ENCODE measurements around the gene SMG6. TPM values are rescaled to one million over a fixed set of nuclear protein-coding genes. Genes with fewer than 3 reads are reported as not detected.

The SMG6 gene
- total and polyA plus RNA-seq, 2 of the 8 experiments (the other 6 are each of a cell fraction or from before 2014, with no cell fraction given), result 18.5 to 25.2 TPM

GRCh38 chr17:2057175-2057759 is 246.3 kb downstream of the SMG6 start:
- Histone ChIP-seq H4K20me1 (replicated peaks in 1 of 2; ENCODE audit: control insufficient read depth in 1 of 2, insufficient read depth in 2 of 2, low read length in 2 of 2) (peaks cover 11 to 21% of the 10 kb centered on the region in 2 experiments), H2BK20ac (ENCODE audit: low read length) (no peak overlapping the region), H4K91ac (replicated peaks; ENCODE audit: insufficient read length, low read length) (no peak overlapping the region), H3K18ac (ENCODE audit: extremely low read depth, low read length) (no peak overlapping the region; the same call in 1 of the 2 replicates), H3K56ac (replicated peaks; ENCODE audit: insufficient read length, low read depth, low read length) (no peak overlapping the region), H4K8ac (ENCODE audit: extremely low read depth, insufficient read depth, low read length) (no peak overlapping the region), H2AFZ (ENCODE audit: low read length) (no peak overlapping the region), H3K27me3 (replicated peaks in 1 of 4; ENCODE audit: control insufficient read depth in 3 of 4, extremely low read depth in 1 of 4, insufficient read depth in 3 of 4, low read length in 3 of 4) (peaks cover 60 to 85% (median 78%) of the 10 kb centered on the region in 4 experiments), H3K27ac (ENCODE audit: low read depth, low read length) (no peak overlapping the region), H3K9ac (replicated peaks in 1 of 4; ENCODE audit: extremely low read depth in 1 of 4, low read depth in 3 of 4, low read length in 3 of 4) (no peak overlapping the region), H2AK5ac (ENCODE audit: low read depth, low read length) (no peak overlapping the region), H2BK120ac (replicated peaks; ENCODE audit: low read depth, low read length) (no peak overlapping the region), H3K79me2 (ENCODE audit: control insufficient read depth in 1 of 2, insufficient read depth in 2 of 2, low read length in 2 of 2) (no peaks in the 10 kb centered on the region), H3K79me1 (ENCODE audit: low read depth, low read length) (no peaks in the 10 kb centered on the region), H2BK15ac (ENCODE audit: low read length) (no peak overlapping the region), H3K9me3 (ENCODE audit: insufficient read depth in 2 of 2, low read depth in 1 of 2, low read length in 1 of 2) (peaks cover 0 to 7% of the 10 kb centered on the region in 2 experiments; a peak in 1 of 4 replicates), H3K14ac (ENCODE audit: insufficient read length) (no peak overlapping the region), H3K36me3 (ENCODE audit: control insufficient read depth in 2 of 4, insufficient read depth in 4 of 4, low read length in 3 of 4) (peaks cover 0 to 14% (median 0%) of the 10 kb centered on the region in 4 experiments; a peak in 1 of 8 replicates), H2BK5ac (ENCODE audit: low read depth, low read length) (no peak overlapping the region), H3K23me2 (ENCODE audit: low read depth, low read length) (peaks cover 6% of the 10 kb centered on the region; the same call in 1 of the 2 replicates), H3K23ac (ENCODE audit: insufficient read length) (no peak overlapping the region), H3K4me2 (ENCODE audit: insufficient read depth in 1 of 2, low read depth in 2 of 2, low read length in 2 of 2) (peak overlapping the region; percentile 52 to 62; a peak in 3 of 4 replicates), H2BK12ac (ENCODE audit: low read depth, low read length) (no peak overlapping the region), H3K4me3 (ENCODE audit: extremely low read depth in 1 of 4, insufficient read depth in 2 of 4, low read depth in 3 of 4, low read length in 4 of 4) (peak overlapping the region in 1 of 4 experiments; percentile 54; a peak in 2 of 8 replicates), H4K5ac (ENCODE audit: insufficient read length, low read depth, low read length) (no peak overlapping the region), H3K4me1 (replicated peaks in 1 of 4; ENCODE audit: control insufficient read depth in 3 of 4, insufficient read depth in 4 of 4, low read length in 3 of 4) (peaks cover 0 to 20% (median 11%) of the 10 kb centered on the region in 4 experiments; a peak in 5 of 7 replicates), H3K4ac (replicated peaks; ENCODE audit: insufficient read length, low read depth, low read length) (no peak overlapping the region)
- ChIA-PET POLR2A (ENCODE audit: partially characterized antibody) (interaction anchor here (1.5 to 2.6 kb wide), 3 partner anchors 34 to 278 kb away, joined by 3 to 8 read pairs (median 7); partner anchors contain the start of gene TSR1), CTCF (ENCODE audit: partially characterized antibody) (interaction anchor here (1.1 to 9.3 kb wide), 23 partner anchors 8 to 312 kb away, joined by 3 to 122 read pairs (median 4); no protein-coding TSS in a partner anchor)
- no peak for FAIRE-seq
- DNase-seq (ENCODE audit: low read depth in 1 of 2, low spot score in 2 of 2), result peak in 1 of 2 experiments; percentile 64
- peak; percentile 8; the same call in 1 of the 2 replicates for TF ChIP-seq SUZ12 (IDR thresholded peaks at IDR 0.05; ENCODE audit: low read length)
- TF ChIP-seq EZH2 (IDR thresholded peaks at IDR 0.05; ENCODE audit: low read depth, low read length, severe bottlenecking), result peak; percentile 4
- no peak for TF ChIP-seq TAF7 (optimal IDR thresholded peaks at IDR 0.05; ENCODE audit: borderline replicate concordance, low read depth, low read length)
- TF ChIP-seq RBBP5 (IDR thresholded peaks at IDR 0.05; ENCODE audit: borderline replicate concordance, low read depth, low read length), result peak; percentile 10; the same call in 1 of the 2 replicates
- 4% methylated on average over 37 of the region's 81 CpGs; no CpG with 5 or more reads in 1 of the 2 experiments for WGBS, 2 experiments (ENCODE audit: extremely low coverage in 1 of 2, insufficient coverage in 1 of 2, insufficient read length in 1 of 2, insufficient replicate concordance in 2 of 2, low coverage in 1 of 2, low lambda C conversion rate in 2 of 2, missing lambda C conversion rate in 1 of 2)
